AG09309 (cell line): ENCODE data around the gene AJUBA.
"Not testable (repeated sequence)": the region's sequence is repeated elsewhere in the genome, so short reads cannot be mapped to it uniquely, and the experiment has no call there.

ENCODE experiments used
- DNase-seq: peaks from one replicate; pipeline ENCODE4 v3.0.0-alpha.2; 2010; ENCODE audit warnings: low read depth
- H3K4me3 ChIP-seq: 2 replicates; pipeline ENCODE4 v1.5.1; 2011; ENCODE audit warnings: mild to moderate bottlenecking, low read depth, low read length, moderate library complexity; ENCODE audit not compliant: control insufficient read depth
- TF ChIP-seq, protein P1 (sequence below): IDR thresholded peaks from 2 replicates; pipeline ENCODE4 v1.5.1; 2011; ENCODE audit warnings: mild to moderate bottlenecking, low read depth, low read length, inconsistent platforms; ENCODE audit not compliant: insufficient read depth, control insufficient read depth; ENCODE audit errors: missing control alignments

AJUBA gene

DNA sequence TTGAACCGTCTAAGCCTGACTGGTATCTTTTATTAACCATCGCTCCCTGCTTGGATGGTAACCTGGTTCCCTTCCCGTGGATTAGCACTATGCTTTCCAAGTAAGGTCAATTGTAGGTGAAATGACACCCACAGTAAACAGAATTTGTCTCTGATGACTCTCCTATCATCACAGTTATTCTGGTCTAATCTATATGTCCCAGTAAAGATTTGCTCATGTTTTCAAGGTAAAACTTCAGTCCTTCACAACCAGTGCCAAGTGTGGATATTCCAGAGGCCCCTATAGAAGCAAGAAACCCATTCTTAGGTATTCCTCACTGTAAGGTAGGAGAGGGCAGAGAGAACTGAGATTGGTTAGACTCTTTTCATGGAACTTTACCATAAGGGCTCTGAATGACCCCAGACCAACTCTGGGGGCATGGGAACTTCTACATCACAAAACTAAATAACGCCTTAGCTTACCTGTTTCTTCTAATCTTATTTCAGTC is 15.5 kb downstream of the AJUBA start:
- DNase-seq, result no peak

DNA sequence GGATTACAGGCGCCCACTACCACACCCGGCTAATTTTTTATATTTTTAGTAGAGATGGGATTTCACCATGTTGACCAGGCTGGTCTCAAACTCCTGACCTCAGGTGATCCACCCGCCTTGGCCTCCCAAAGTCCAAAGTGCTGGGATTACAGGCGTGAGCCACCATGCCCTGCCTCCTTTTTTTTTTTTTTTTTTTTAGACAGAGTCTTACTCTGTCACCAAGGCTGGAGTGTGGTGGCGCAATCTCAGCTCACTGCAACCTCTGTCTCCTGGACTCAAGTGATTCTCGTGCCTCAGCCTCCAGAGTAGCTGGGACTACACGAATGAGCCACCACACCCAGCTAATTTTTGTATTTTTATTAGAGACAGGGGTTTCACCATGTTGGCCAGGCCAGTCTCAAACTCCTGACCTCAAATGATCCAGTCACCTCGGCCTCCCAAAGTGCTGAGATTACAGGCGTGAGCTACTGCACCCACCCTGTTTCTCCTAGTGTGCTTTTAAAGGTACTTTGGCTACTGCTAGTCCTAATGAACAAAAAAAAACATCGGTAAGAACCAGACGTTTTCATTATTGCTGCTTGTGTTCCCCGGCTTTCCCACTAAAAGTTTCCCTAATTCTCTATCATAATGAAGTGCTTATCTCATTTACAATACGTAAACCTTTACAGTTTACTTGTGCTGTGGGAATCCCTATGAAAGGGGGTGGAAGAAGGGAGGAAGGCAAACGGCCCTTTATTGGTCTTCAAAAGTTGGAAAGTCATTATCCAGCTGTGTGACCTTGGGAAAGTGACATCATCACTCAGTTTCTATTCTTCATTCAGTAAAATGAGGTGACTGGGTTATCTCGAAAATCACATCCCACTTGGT is 16.2 kb downstream of the AJUBA start:
- not testable (repeated sequence) for DNase-seq, H3K4me3 ChIP-seq

More for the DNA sequence above, 15.5 kb downstream of the AJUBA start:
- TF ChIP-seq, protein P1, sequence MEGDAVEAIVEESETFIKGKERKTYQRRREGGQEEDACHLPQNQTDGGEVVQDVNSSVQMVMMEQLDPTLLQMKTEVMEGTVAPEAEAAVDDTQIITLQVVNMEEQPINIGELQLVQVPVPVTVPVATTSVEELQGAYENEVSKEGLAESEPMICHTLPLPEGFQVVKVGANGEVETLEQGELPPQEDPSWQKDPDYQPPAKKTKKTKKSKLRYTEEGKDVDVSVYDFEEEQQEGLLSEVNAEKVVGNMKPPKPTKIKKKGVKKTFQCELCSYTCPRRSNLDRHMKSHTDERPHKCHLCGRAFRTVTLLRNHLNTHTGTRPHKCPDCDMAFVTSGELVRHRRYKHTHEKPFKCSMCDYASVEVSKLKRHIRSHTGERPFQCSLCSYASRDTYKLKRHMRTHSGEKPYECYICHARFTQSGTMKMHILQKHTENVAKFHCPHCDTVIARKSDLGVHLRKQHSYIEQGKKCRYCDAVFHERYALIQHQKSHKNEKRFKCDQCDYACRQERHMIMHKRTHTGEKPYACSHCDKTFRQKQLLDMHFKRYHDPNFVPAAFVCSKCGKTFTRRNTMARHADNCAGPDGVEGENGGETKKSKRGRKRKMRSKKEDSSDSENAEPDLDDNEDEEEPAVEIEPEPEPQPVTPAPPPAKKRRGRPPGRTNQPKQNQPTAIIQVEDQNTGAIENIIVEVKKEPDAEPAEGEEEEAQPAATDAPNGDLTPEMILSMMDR, result no peak
- H3K4me3 ChIP-seq, result no peak overlapping the region

DNA sequence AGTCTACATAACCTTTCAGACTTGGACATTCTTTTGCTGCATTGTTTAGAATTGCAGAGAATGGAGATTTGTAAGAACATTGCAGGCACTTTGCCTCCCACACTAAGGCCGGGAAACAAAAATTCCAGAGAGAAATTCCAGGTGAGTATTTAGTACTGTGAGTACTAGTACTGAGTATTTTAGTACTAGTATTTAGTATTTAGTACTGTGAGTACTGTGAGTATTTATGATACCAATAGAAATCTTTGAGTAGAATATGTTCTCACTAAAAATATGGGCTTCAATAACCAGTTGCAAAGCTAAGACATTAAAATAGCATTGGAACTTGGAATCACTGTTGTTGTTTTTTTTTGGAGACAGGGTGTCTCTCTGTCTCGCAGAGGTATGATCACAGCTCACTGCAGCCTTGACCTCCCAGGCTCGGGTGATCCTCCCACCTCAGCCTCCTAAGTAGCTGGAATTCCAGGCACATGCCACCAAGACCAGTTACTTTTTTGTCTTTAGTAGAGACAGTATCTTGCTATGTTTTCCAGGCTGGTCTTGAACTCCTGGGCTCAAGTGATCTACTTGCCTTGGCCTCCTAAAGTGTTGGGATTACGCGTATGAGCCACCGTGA is 20.2 kb downstream of the AJUBA start:
- TF ChIP-seq, protein P1, result no peak
- no peak for DNase-seq
- no peak overlapping the region for H3K4me3 ChIP-seq

DNA sequence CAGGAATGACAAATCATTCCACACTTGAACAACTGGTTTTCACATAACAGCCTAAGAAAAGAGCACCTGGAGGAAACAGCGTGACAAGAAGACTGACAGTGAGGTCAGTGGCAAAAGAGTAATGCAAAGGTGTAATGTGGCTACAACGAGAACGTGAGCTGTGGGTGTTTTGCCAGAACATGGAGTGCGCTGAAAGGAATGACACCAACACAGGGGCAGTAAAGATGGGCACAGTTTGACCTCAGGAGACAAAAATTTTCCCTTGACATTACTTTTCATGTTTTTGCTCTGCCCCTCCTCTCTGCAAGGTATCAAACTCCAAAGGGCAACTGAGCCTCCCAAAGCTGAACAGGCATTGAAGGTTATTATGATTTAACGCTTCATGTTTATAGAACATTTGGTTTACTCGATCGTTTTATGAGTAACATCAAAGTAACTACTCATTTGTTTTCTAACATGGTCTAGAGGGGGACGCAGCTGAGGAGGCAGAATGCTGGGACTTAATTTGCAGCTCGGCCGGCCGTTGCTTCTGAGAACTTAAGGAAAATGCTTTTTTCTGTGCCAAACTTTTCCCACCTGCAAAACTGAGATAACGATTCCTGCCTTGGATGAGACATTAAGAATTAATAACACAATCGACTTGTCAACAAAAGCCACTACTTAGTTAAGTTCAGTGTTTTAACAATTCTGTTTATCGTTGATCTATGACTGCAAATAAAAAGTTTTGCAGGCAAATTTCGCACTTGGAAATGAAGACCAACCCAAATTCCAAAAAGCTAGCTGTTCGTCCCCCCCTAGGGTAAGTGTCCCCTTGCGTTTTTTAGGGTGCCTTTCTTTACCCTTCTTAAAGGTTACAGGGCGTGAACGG is 26.4 kb downstream of the AJUBA start:
- H3K4me3 ChIP-seq, result peak overlapping the region; percentile 51
- no peak for DNase-seq
- TF ChIP-seq, protein P1, result no peak

DNA sequence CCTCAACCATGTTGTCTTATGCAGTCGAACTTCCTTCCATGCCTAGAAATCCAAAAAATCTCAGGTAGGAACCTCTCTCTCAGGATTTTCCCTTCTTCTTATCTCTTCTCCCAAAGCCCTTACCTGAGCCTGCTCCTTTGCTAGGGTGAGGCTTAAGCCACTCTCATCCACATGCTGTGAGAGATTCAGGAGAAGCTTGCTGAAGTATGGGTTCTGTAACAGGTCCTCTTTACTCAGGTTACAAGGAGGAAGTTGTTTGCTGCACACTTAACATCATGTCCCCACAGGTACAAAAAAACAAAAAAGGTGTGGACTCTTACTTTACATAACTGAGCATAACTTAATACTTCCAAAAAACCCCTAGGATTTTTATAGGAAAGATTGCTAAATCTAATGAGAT is 29.9 kb downstream of the AJUBA start:
- TF ChIP-seq, protein P1, result no peak
- DNase-seq, result no peak
- H3K4me3 ChIP-seq, result no peak overlapping the region

DNA sequence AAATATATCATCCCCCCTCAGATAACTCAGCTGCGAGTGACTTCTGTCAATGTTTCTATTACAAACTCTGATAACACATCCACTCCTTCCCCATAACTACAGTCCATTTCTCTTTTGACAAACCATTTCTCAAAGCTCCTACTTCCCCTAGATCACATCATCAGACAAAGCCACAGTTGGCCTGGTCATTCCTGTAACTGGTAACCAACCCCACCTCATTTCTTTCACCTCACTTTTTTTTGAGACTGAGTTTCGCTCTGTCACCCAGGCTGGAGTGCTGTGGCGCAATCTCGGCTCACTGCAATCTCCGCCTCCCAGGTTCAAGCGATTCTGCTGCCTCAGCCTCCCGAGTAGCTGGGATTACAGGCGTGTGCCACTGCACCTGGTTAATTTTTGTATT is 30.6 kb downstream of the AJUBA start:
- not testable (repeated sequence) for H3K4me3 ChIP-seq, DNase-seq

DNA sequence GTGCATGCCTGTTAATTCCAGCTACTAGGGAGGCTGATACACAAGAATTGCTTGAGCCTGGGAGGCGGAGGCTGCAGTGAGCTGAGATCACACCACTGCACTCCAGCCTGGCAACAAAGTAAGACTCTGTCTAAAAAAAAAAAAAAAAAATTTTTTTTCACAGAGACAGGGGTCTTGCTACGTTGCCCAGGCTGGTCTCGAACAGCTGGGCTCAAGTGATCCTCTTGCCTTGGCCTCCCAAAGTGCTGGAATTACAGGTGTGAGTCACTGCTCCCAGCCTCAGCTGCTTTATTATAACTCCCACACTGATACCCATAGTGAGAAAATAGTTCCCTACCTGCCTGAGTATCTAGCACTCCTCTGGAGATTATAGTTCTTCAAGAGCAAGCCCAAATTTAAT is 36.7 kb downstream of the AJUBA start:
- no peak for DNase-seq
- H3K4me3 ChIP-seq, result no peak overlapping the region
- TF ChIP-seq, protein P1, result no peak
